GM21576 (cell line): ENCODE results near the gene DYRK3.

Source experiments
- ATAC-seq: cut with Tn5 transposase; IDR thresholded peaks from one replicate; pipeline ENCODE4 v1.9.1; 2021; ENCODE audit warnings: mild to moderate bottlenecking, moderate library complexity; ENCODE audit not compliant: unreplicated experiment

Gene DYRK3

DNA sequence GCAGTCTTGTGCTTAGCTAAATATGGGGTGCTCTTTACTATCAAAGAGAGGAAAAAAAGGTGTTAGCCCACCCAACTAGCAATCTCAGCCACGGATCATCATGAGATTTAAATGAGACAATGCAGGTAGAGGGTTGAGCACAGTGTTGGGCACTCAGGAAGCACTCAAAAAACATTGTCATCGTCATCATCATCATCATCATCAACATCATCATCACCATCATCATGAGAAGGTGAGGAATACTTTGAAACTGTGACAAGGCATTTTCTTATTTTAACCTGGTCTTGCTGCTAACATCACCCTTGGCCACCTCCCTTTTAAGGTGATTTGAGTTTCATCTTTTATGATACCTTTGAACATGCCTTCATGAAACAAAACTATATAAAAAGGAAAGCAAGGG, 46.0 kb downstream of the DYRK3 start:
- ATAC-seq: no peak

DNA sequence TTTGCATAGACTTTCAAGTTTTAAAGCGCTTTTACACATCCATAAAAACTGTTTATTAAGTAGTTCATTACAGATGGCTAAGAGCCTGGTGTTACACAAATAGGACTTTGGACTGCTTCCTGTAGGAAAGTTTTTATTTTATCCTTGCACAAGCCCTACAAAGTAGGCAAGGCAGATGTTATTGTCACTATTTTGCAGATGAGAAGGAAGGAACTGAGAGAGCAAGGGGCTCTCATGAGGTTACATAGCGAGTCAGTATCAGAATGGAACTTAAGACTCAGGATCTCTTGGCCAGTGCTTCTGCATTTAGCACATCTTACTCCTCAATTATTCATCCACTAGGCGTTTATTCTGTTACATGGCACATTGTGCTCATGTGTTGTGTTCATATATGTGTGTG, 46.8 kb downstream of the DYRK3 start:
- no peak for ATAC-seq

DNA sequence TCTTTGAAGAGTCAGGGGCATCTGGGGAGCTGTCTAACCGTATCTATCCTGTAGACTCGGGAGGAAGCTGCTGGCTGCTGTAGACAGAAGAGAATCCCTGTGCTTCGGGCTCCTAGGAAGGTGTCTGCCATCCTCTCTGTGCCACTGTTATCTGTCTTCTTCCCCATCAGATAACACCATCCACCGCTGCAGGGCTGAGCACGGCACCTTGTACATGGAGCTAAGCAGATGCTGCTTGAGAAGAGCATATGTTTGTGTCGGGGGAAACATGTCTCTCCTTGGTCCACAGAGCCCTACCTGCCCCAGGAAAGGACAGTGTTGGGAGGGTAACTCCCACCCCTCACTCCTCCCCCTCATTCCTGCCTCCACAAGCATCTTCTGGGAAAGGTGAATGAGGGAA, 48.0 kb downstream of the DYRK3 start:
- no peak for ATAC-seq

DNA sequence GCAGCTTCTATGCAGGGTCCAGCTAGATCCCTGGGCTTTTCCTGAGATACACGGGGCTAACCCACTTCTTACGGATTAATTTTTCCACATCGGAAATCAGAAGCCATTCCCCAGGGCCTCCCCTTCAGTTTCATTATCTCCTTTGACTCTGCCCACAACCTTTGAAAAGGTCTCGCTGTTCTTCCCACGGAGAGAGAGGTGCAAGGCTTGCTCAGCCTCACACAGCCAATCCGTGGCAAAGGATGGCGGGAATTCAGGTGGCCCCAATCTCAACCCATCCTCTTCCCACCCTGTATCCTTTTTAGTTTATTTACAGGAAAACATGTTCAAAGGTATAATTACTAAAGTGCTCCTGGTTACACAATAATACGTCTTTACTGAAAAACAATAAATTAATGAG, 48.7 kb downstream of the DYRK3 start:
- no peak for ATAC-seq

DNA sequence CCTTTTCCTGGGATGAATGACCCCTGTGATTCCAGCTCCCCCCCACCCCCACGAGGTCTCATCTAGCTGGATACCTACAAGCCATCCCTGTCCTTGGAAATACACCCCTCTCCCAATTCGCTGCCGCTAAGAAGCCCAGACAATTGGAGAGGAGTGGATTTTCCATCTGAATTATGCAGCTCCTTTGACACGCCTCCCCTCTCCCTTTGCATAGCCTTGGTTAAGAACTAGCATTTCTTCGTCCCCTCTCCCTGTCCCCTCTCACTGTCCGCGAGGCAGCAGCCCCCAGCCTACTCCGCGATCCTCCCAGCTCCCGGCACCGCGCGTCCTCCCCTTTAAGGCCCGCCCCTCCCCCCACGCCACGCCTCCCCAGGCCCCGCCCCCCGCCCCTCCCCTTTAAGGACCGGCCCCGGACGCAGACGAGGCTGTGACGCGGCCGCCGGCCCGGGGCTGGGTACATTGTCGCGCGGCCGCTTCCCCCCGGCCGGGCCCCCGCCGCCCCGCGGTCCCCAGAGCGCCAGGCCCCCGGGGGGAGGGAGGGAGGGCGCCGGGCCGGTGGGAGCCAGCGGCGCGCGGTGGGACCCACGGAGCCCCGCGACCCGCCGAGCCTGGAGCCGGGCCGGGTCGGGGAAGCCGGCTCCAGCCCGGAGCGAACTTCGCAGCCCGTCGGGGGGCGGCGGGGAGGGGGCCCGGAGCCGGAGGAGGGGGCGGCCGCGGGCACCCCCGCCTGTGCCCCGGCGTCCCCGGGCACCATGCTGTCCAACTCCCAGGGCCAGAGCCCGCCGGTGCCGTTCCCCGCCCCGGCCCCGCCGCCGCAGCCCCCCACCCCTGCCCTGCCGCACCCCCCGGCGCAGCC, 49.4 kb downstream of the DYRK3 start, which contains the start of gene MAPKAPK2:
MAPKAPK2 (plus strand) TSS at position 428 of the 856 bp plus-strand sequence; CDS start at position 753, 325 bp downstream.
- no peak for ATAC-seq

DNA sequence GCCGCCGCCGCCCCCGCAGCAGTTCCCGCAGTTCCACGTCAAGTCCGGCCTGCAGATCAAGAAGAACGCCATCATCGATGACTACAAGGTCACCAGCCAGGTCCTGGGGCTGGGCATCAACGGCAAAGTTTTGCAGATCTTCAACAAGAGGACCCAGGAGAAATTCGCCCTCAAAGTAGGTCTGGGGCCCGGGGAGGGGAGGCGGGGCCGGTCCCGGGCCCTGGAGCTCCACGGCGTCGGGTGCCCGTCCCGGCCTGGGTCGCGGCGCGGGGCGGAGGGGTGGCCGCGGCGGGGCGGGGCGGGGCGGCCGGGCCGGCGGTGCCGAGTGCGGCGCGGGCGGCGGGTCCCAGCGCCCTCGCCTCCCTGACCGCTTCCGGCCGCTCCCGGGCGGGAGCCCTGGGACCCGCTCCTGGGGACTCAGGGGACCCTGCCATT, 50.0 kb downstream of the DYRK3 start:
- no peak for ATAC-seq

DNA sequence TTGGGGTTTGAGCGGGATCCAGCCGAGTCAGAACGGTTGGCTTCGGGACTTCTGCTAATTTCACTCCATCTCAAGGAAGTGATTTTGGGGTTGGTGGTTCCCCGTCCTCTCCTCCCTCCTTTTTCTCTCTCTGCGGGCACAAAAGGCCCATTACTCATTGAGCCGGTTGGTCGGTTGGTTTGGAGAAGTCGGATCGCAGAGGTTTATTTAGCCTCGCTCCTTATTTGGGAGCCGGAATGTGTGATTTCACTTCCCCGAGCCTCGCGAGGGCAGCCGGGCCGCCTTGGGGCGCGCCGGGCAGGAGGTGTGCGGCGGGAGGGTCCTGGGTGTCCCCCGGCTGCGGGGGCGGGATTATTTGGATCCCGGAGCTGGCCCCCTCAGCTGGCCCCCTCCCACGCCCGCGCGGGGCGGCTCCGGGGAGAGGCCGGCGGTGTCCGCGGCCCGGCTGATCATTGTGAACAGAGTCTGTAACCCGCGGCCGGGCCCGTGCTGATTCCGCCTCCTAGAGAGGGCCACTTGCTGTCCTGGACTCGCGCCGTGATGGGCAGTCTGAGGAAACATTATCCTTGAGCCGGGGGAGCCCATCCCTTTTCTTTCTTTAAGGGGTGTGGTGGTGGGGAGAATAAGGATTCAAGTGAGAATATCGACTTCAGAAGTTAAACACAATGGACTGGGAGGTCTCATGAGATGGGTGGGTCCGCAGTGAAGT, 50.6 kb downstream of the DYRK3 start:
- no peak for ATAC-seq

DNA sequence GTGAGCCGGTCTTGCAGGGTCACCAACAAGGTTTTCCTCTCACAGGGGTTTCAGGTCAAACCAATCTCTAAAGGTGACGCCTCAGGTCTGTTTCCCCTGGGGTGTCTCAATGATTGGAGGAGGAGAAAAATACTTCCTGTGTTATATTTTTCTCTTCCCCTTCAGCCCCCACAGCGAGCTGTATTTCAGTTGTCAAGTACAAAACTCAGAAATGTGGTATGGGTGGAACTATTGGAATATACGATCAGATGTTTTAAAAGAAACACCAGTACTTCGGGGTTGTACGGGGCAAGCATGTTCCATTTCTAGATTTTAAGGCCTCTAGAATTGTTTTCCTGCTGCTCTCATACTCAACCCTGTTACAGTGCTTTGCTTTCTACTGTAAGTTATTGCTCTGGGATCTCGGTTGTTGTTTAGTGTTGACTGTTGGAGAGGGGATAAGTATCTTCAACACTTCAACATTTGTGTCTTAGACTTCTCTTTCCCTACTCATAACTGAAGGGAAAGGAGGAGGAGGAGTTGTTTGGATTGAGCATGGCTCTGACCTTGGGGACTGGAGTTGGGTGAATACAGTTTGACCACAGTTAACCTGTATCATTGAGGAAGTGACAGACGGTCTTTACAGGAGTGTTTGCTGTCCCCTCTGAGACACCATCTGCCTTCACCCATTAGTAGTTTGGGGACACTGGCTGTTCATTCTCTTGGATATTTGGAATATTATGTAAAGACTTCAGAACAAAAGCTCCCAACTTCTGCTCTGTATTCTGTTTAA, 51.3 kb downstream of the DYRK3 start:
- ATAC-seq: peak; percentile 36

DNA sequence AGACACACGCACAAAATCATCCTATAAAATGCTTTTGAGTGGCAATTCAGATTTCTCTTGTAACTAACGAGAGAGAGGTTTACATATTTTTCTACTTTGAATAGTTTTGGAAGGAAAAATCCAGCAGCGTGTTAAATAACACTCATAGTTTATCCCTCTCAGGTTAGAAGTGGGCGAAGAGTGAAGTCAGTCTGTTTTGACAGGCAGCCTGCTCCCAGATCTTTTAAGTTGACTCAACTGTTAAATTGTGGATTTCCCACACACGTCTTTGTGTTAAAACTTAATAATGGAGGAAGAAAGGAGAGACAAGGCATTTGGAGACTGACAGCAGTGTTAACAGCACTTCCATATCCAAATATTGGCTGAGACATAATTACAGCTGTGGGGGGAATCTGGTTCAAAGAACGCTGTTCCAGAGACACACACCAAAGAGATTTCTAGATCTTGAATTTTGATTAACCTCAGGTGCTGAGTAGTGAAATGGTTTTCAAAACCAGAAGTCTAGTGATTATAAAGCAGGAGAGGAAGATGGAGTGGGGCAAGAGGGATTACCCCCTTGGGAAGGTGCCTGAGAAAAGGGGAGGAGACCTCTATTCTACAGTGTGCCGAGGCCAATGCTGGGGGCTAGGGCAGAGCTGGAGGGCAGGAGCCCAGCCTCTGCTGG, 52.0 kb downstream of the DYRK3 start:
- no peak for ATAC-seq

DNA sequence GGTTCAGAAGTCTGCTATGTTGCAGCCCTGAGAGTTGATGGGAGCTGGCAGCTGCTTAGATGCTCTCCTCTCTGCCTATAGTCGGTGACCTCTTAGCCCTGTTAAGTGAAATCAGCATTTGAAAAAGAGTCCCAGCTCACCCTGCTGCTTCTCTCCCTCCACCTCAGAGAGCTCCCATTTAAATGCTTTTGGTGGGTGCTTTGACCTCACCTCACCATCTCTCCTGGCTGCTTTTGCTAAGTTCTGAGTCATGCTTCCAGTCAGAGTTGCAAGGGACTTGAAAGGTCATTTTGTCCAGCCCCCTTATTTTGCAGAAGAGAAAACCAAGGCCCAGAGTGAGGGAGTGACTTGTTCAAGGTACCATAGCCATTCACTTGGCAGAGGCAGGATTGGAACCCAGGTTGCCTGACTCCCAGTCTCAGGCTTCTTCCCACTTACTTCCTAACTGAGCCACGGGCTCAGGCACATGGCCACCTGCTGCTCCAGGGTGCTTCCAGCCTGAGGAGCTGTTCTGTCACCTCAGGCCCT, 52.6 kb downstream of the DYRK3 start:
- no peak for ATAC-seq

DNA sequence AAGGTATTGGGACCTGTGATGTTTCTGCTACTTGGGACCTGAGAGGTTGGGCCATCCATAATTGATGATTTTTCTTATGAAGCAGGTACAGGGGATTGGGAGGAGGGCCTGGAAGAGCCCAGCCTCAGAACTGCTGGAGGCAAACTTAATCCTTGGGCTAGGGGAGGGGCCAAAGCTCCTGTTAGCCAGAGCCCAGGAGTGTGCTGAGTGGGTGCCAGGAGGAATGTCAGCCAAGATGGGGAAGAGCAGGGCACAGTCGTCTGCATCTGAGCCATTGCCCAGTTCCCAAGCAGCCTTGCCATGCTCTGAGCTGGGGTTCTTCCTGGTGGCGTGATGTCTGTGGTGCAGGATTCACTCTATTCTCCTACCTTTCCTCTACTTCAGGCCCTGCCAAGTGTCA, 55.2 kb downstream of the DYRK3 start:
- ATAC-seq: no peak

DNA sequence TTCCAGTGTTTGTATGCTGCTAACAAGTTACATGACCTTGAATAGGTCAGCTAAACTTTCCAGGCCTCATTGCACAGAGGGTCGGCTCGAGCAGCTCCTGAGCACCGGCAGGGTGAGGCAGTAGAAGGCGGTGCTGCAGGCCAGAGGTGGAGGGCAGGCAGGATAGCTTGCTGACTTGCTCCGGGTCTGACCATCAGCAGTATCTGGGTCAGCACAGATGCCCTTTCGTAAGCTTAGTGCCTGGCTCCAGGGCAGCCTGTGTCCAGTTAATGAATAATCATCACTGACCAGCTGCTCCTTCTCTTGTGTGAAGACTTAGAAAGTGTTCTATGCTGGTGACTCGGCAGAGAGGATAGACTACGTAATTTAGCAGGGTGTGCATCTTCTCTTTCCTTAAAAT, 56.3 kb downstream of the DYRK3 start:
- ATAC-seq: no peak

DNA sequence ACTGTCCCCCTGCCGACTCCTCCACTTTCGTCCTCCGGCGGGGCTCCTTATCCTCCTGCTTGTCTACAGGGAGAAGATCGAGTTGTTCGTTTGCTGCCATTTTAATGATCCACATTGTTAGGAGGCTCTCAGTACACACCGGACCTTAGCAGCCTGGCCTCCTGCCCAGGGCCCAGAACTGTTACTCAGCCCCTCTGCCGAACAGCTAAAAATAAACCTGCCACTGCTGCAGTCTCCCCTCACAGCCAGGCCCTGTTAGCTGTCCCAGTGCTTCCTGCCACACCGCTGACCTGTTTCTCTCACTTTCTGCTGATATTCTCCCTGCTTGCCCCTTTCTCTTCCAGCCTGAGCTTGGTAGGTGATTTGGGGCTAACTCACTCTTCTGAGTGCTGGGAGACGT, 57.7 kb downstream of the DYRK3 start:
- no peak for ATAC-seq

DNA sequence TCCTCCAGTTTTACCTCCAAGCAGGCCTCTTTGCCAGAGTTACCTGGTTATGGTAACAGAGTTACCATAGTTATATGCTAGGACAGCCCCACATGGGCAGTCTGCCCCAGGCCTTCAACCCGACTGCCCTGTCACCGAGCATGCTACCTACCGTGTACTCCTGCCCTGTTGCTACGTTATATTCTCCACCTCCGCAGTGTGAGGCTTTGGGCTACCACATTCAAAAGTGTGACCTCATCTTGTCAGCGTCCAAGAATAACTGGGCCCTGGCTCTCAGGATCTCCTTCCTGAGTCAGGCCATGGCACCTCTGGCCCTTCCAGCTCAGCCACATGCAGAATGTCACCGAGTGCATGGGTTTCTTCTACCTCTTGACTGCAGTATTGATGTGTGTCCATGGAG, 58.3 kb downstream of the DYRK3 start:
- ATAC-seq: no peak

DNA sequence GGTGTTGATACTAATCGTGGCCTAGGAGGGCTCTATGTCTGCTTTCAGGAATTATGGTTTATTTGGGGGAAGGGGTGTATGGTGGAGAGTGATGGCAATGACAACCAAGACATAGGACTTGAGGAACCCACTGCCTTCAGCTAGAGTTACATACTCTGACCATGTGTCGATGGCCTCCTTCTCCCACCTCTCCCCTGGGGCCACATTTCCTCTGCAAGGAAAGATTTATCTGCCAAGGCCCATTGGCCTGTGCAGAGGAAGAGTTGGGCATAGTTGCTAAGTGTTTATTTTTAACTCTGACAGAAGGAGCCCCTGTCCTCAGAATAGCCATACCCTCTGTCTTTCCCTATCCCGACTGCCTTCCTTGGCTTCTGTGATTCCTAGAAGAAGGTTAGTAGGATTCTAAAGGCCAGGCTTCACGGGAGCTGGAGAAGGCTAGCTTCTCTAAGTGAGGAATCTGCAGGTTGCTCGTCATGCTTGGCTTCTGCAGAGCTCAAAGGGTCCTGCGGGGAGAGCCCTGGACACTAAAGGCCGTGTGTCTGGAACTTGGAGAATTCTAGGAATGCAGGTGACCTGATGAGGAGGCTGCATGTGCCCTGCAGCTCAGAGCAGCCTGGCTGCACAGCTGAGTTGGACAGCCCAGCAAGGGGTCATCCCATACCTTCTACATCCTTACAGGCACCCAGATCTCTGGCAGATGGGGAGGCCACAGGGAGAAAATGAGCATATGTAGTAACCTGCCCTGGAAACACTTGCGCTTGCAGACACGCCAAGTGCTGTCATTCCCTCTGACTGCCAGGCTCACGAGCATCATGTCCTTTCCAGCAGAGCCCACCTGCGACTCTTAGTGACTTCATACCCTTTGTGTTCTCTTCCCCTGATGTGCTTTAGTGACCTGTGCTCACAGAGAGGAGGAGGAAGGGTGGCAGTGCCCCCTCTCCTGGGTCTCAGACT, 59.1 kb downstream of the DYRK3 start:
- no peak for ATAC-seq

DNA sequence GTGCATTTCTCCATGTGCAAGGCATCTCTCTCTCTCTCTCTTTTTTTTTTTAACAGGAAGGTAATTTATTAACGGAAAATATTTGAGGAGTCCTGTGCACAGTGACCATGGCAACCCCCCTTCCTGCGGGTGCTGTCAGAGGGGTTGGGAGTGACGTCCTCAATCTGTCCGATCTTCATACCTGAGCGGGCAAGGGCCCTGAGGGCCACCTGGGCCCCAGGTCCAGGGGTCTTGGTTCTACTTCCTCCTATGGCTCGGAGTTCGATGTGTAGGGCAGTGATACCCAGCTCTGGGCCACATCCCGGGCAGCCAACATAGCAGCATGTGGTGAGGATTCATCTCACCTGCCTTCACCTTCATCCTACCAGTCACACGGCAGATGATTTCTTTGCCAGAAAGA, 60.4 kb downstream of the DYRK3 start:
- ATAC-seq: no peak

DNA sequence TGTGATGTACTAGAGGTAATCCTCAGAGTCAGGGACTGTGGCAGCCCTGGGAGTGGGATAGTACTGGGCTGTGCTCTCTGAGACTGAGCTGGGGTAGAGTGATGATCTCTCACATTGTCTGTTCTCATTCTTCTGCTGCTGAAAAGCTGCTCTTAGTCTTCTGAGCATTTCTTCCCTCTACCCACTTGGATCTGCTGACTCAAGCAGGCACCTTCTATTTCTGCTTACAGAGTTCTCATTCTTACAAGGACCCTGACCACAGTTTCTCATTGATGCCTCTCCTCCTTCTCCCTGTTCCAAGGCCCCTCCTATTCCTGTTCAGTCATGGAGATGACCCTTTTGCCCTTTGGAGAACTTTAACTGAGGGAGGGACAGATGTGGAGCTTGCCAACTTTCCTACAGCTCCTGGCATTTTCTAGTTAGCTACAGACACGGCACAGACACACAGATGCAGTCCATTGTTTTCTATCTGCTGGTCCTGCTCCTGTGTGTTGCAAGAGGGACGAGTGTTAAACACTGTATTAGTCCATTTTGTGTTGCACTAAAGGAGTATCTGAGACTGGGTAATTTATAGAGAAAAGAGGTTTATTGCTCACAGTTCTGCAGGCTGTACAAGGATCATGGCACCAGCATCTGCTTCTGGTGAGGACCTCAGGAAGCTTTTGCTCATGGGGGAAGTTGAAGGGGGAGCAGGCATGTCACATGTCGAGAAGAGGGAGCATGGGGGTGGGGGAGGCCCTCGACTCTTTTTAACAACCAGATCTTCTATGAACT, 61.7 kb downstream of the DYRK3 start:
- no peak for ATAC-seq

DNA sequence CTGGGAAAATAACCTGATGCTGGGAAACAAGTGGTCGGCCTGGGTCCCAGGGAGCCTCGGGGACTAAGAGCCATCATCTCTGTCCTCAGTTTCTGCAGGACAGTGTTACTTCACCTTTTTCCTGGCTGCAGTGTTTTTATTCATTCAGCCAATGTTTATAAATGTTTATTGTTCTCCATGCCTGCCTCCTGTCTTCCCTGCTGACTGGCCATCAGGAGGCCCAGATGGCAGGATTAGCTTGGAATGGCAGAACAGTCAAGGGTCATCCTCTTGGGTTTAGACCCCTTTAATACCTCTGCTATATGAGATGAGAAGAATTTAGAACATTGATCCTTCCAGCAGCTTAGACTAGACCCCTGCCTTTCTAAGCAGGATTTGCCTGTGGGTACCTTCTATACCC, 62.7 kb downstream of the DYRK3 start:
- no peak for ATAC-seq
